CD4-positive, alpha-beta T cell (primary cell): Measurements from ENCODE around the gene DSG3. TPM values are rescaled to one million over a fixed set of nuclear protein-coding genes. Genes with fewer than 3 reads are reported as not detected.

Source experiments
- ATAC-seq: fragments of 200-7000 bp; cut with Tn5 transposase; one replicate; pipeline ENCODE4 v1.10.0; 2022; ENCODE audit warnings: mild to moderate bottlenecking; ENCODE audit not compliant: poor library complexity
- CTCF ChIA-PET: fragments of 350-600 bp; sonication (Branson Sonifier 250); formaldehyde crosslinking; loops from one replicate; lab custom pipeline; 2021; ENCODE audit warnings: antibody characterized with exemption, inconsistent platforms; lab: Charles Lee
- POLR2A ChIA-PET: fragments of 350-600 bp; sonication (Branson Sonifier 250); formaldehyde crosslinking; loops from one replicate; lab custom pipeline; 2021; ENCODE audit warnings: antibody characterized with exemption, inconsistent platforms; lab: Charles Lee
- DNase-seq, 14 experiments: peaks; one replicate each; pipeline ENCODE4 v3.0.0-alpha.2; 2013 to 2020; ENCODE audit warnings: mixed read lengths in 2 of 14
- H3K27ac ChIP-seq, 2 donors: one replicate each; pipeline versions ENCODE4 v1.5.1 to v1.7.0; 2013; ENCODE audit warnings: low read length in 2 of 2, low read depth in 1 of 2, mild to moderate bottlenecking in 1 of 2
- H3K27me3 ChIP-seq, 2 experiments: 1 replicate in 1 of 2; 2 replicates in 1 of 2; pipeline versions ENCODE4 v1.6.1 to v1.7.0; 2013; ENCODE audit warnings: low read length in 2 of 2, control low read depth in 1 of 2, mild to moderate bottlenecking in 1 of 2, moderate library complexity in 1 of 2; ENCODE audit not compliant: insufficient read depth in 2 of 2, control insufficient read depth in 1 of 2
- H3K36me3 ChIP-seq: one replicate; pipeline ENCODE4 v1.6.1; 2013; ENCODE audit warnings: low read length, control low read depth; ENCODE audit not compliant: insufficient read depth
- H3K4me1 ChIP-seq: one replicate; pipeline ENCODE4 v1.6.1; 2013; ENCODE audit warnings: low read length, control low read depth; ENCODE audit not compliant: insufficient read depth
- H3K4me3 ChIP-seq: one replicate; pipeline ENCODE4 v1.5.1; 2013; ENCODE audit warnings: mild to moderate bottlenecking, low read length, moderate library complexity
- H3K9me3 ChIP-seq, 2 experiments: 1 replicate in 1 of 2; 2 replicates in 1 of 2; pipeline versions ENCODE4 v1.6.1 to v1.7.0; 2013; ENCODE audit warnings: low read length in 2 of 2, mild to moderate bottlenecking in 2 of 2, control low read depth in 1 of 2, moderate library complexity in 1 of 2; ENCODE audit not compliant: control insufficient read depth in 1 of 2, insufficient read depth in 1 of 2
- H3K27ac Mint-ChIP-seq: one replicate; pipeline ENCODE4 v1.8.0; 2020; ENCODE audit warnings: mixed read lengths
- H3K27me3 Mint-ChIP-seq: one replicate; pipeline ENCODE4 v1.8.0; 2021; ENCODE audit warnings: mixed read lengths
- H3K36me3 Mint-ChIP-seq: one replicate; pipeline ENCODE4 v1.8.0; 2021; ENCODE audit warnings: low read depth, mixed read lengths
- H3K4me1 Mint-ChIP-seq: one replicate; pipeline ENCODE4 v1.8.0; 2021; ENCODE audit warnings: low read depth, mixed read lengths
- H3K4me3 Mint-ChIP-seq: one replicate; pipeline ENCODE4 v1.8.0; 2020; ENCODE audit warnings: mild to moderate bottlenecking, mixed read lengths
- H3K9me3 Mint-ChIP-seq: one replicate; pipeline ENCODE4 v1.8.0; 2020; ENCODE audit warnings: mixed read lengths
- CTCF ChIP-seq: fragments of 200-600 bp; IDR thresholded peaks from one replicate; pipeline ENCODE4 v1.8.0; 2022; ENCODE audit warnings: antibody characterized with exemption, mild to moderate bottlenecking
- intact Hi-C, 2 experiments: fragments of 100-400 bp; cut with DNase I in 1 of 2; cut with micrococcal nuclease in 1 of 2; formaldehyde crosslinking; loops; one replicate each; pipeline versions ENCODE4 v1.15.1 to v1.9.0; 2023 to 2025; cut with DNase I, micrococcal nuclease
- polyA plus RNA-seq, 2 donors: library from polyadenylated mRNA; unstranded; fragments of 120-200 nt; gene quantifications; one replicate each; pipeline ENCODE4 v1.2.1, GENCODE V29; 2013
- total RNA-seq, 174 experiments: library from RNA in 2 of 174; stranded (reverse) in 2 of 174; gene quantifications; one replicate each; pipeline ENCODE4 v1.2.3 and lab custom pipeline; 2021 to 2026

The DSG3 gene
- total RNA-seq = not detected
- 0.01 TPM for polyA plus RNA-seq (2013, experiment 1 of 2)
- polyA plus RNA-seq (2013, experiment 2 of 2) = 0.01 TPM
- total RNA-seq (lab: John Stamatoyannopoulos, UW) = 0 to 0.52 (median 0) reads per million in 172 experiments

GRCh38 chr18:31447530-31448191, at the start of gene DSG3:
Gene DSG3, plus strand, starts transcription at chr18:31447741. Its CDS starts 137 bp downstream, at chr18:31447878.
- Histone ChIP-seq H3K4me1 (no peaks in the 10 kb centered on the region), H3K9me3 (peaks cover 0 to 7% of the 10 kb centered on the region in 2 experiments), H3K27ac (no peak within 1 kb of the TSS), H3K4me3 (no peak within 1 kb of the TSS), H3K27me3 (no peaks in the 10 kb centered on the region), H3K36me3 (no peaks in the 10 kb centered on the region)
- ChIA-PET CTCF (no interaction called here), POLR2A (no interaction called here)
- H3K36me3 Mint-ChIP-seq = no peaks in the 10 kb centered on the region
- intact Hi-C loops = no loop called here
- no peak within 1 kb of the TSS for H3K27ac Mint-ChIP-seq
- H3K4me1 Mint-ChIP-seq = no peaks in the 10 kb centered on the region
- TF ChIP-seq CTCF = no peak
- H3K9me3 Mint-ChIP-seq = no peaks in the 10 kb centered on the region
- H3K4me3 Mint-ChIP-seq = no peak within 1 kb of the TSS
- DNase-seq (no peak), ATAC-seq (no peak)
- no peaks in the 10 kb centered on the region for H3K27me3 Mint-ChIP-seq

- Histone ChIP-seq H3K4me1 (no peaks in the 10 kb centered on the region), H3K27ac (no peak overlapping the region), H3K9me3 (peaks cover 0 to 7% of the 10 kb centered on the region in 2 experiments), H3K36me3 (no peaks in the 10 kb centered on the region), H3K4me3 (no peak overlapping the region), H3K27me3 (no peaks in the 10 kb centered on the region)
- Mint-ChIP-seq H3K36me3 (no peaks in the 10 kb centered on the region), H3K27ac (no peak overlapping the region), H3K9me3 (peaks cover 1% of the 10 kb centered on the region), H3K4me1 (no peaks in the 10 kb centered on the region), H3K4me3 (no peak overlapping the region), H3K27me3 (no peaks in the 10 kb centered on the region)
- DNase-seq (no peak), ATAC-seq (no peak)
- ChIA-PET CTCF (no interaction called here), POLR2A (no interaction called here)
- TF ChIP-seq CTCF = no peak
- intact Hi-C loops = no loop called here
Observed at GRCh38 chr18:31398191-31398590, 49.4 kb upstream of the DSG3 start.

GRCh38 chr18:31399306-31400032, 48.1 kb upstream of the DSG3 start:
- no peak overlapping the region for H3K27ac Mint-ChIP-seq
- H3K9me3 Mint-ChIP-seq = no peaks in the 10 kb centered on the region
- intact Hi-C loops = no loop called here
- Histone ChIP-seq H3K4me1 (no peaks in the 10 kb centered on the region), H3K4me3 (no peak overlapping the region), H3K27ac (no peak overlapping the region), H3K27me3 (no peaks in the 10 kb centered on the region), H3K9me3 (peaks cover 0 to 7% of the 10 kb centered on the region in 2 experiments), H3K36me3 (no peaks in the 10 kb centered on the region)
- no peak overlapping the region for H3K4me3 Mint-ChIP-seq
- DNase-seq = no peak
- TF ChIP-seq CTCF = no peak
- ChIA-PET POLR2A (no interaction called here), CTCF (no interaction called here)
- no peaks in the 10 kb centered on the region for H3K36me3 Mint-ChIP-seq
- no peaks in the 10 kb centered on the region for H3K27me3 Mint-ChIP-seq
- no peaks in the 10 kb centered on the region for H3K4me1 Mint-ChIP-seq
- ATAC-seq = no peak
